ENCODE measurements around the gene IGSF6.
A peak's percentile ranks its signal among the peaks of the same experiment; 100 is the strongest.

Gene IGSF6

GRCh38 chr16:21598701-21599121 lies 53.7 kb downstream of the IGSF6 start:
- peak in 1 of 2 experiments; percentile 28 for DNase-seq

GRCh38 chr16:21598206-21598605 lies 54.2 kb downstream of the IGSF6 start:
- DNase-seq = no peak

GRCh38 chr16:21597561-21598030 lies 54.8 kb downstream of the IGSF6 start:
- DNase-seq = no peak

DNA sequence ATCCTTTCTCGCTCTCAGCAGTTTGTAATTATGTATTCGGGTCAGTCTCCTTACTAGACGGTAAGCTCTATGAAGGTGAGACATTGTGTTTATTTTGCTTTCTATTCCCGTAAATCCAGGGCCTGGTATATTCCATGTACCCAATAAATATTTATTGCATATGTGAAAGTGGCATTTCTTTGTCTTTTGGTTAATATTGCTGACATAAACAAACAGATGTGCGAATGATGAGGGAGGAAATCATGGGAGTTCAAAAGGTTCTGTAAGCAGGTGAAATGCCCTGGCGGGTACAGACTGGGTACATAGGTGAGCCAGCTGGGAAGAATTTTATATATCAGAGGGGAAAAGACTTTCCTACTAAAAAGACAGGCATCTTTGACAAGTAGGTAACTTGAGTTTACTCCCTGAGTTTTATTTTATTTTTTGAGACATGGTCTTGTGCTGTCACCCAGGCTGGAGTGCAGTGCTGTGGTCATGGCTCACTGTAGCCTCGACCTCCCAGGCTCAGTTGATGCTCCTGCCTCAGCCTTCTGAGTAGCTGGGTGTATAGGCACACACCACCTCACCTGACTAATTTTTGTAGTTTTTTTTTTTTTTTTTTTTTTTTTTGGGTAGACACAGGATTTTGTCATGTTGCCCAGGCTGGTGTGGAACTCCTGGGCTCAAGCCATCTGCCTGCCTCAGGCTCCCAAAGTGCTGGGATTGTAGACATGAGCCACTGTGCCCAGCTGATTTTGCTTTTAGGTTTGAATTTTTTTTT lies 58.7 kb downstream of the IGSF6 start:
- no peak for DNase-seq

DNA sequence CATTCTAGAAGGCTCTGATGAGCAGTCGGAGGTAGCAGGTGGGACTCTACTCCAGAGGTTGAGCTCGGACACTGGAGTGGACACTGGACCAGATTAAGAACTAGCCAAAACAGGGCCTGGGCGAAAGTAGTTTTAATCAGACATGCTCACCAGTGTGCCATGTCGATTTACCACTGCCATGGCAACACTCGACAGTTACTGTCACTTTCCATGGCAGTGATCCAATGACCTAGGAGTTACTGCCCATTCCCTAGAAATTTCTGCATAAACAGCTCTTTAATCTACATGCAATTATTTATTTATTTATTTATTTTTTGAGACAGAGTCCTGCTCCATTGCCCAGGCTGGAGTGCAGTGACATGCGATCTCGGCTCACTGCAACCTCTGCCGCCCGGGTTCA lies 60.2 kb downstream of the IGSF6 start:
- no peak for DNase-seq

DNA sequence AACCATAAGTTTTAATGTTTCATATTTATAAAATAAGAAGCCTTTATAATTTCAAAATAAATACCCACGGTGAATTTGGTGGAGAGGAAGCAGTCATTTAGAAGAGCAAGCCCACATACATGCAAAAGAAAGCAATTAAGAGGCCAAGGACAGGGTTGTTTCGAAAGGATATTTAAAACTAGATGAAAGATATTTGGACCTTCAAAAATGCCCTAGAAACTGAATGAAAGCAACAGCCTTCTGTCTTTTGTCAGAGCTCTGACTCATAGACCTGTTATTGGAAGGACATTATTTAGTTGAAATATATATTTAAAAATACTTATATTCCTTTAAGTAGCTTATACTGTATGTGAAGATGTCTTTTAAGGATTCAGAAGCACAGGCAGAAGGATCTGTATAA lies 61.6 kb downstream of the IGSF6 start:
- DNase-seq = no peak

DNA sequence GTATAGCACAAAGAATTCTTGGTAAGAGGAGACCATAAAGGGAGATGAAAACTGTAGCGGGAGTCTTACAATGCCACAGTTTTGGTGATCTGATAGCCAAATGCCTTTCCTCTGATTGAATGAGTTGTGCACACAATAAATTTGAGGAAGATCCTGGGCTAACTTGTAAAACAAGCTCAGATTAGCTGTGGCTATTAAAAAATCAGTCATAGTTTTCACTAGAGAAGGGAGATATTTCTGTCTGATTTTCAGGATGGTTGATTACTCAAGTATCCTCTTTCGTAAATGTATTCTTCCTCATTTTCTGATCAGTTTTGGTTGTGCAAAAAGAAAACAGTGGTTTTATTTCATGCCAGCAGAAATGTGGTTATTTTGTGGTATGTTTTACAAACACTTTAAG lies 62.1 kb downstream of the IGSF6 start:
- DNase-seq = no peak

GRCh38 chr16:21589551-21589950 lies 62.9 kb downstream of the IGSF6 start:
- DNase-seq = no peak
